Neural cell (in vitro differentiated cells): Measurements from ENCODE around the gene LRRC10B. TPM values are rescaled to one million over a fixed set of nuclear protein-coding genes. Genes with fewer than 3 reads are reported as not detected.
A peak's percentile ranks its signal among the peaks of the same experiment; 100 is the strongest.

ENCODE experiments used
- H2AFZ ChIP-seq: fragments of 200-600, 300-800 bp; sonication (generic), shearing (Covaris generic); 2 replicates; pipeline ENCODE4 v1.6.0; 2014; ENCODE audit warnings: low read depth, mild to moderate bottlenecking, antibody characterized with exemption, low read length, moderate library complexity
- H3F3A ChIP-seq: fragments of 200-600 bp; shearing (Covaris generic); 2 replicates; pipeline ENCODE4 v1.6.1; 2016; ENCODE audit warnings: mild to moderate bottlenecking, moderate library complexity, mixed read lengths, antibody characterized with exemption, low read length; ENCODE audit not compliant: insufficient read depth, poor library complexity, severe bottlenecking
- H3K27ac ChIP-seq: fragments of 200-600, 300-800 bp; sonication (generic), shearing (Covaris generic); 2 replicates; pipeline ENCODE4 v1.5.1; 2014; ENCODE audit warnings: mild to moderate bottlenecking, low read length, moderate library complexity
- H3K27me3 ChIP-seq: fragments of 300-800, 200-600 bp; sonication (generic), shearing (Covaris generic); 2 replicates; pipeline ENCODE4 v1.6.0; 2014; ENCODE audit warnings: mild to moderate bottlenecking, low read depth, low read length, moderate library complexity; ENCODE audit not compliant: insufficient read depth
- H3K36me3 ChIP-seq: fragments of 300-800, 200-600 bp; sonication (generic), shearing (Covaris generic); 2 replicates; pipeline ENCODE4 v1.5.1; 2014; ENCODE audit warnings: mild to moderate bottlenecking, antibody characterized with exemption, low read length, moderate library complexity; ENCODE audit not compliant: insufficient read depth
- H3K4me2 ChIP-seq: fragments of 300-800, 200-600 bp; sonication (generic), shearing (Covaris generic); 2 replicates; pipeline ENCODE4 v1.6.0; 2014; ENCODE audit warnings: mild to moderate bottlenecking, low read length
- H3K4me3 ChIP-seq: fragments of 300-800, 200-600 bp; sonication (generic), shearing (Covaris generic); 2 replicates; pipeline ENCODE4 v1.5.1; 2014; ENCODE audit warnings: mild to moderate bottlenecking, low read length, moderate library complexity
- H3K79me2 ChIP-seq: fragments of 200-600 bp; shearing (Covaris generic); replicated peaks from 2 replicates; pipeline ENCODE4 v1.6.0; 2014; ENCODE audit warnings: mild to moderate bottlenecking, low read length, moderate library complexity; ENCODE audit not compliant: insufficient read depth
- H3K9ac ChIP-seq: fragments of 300-800, 200-600 bp; sonication (generic), shearing (Covaris generic); 2 replicates; pipeline ENCODE4 v1.6.1; 2016; ENCODE audit warnings: mild to moderate bottlenecking, low read length, mixed read lengths
- H3K9me2 ChIP-seq: fragments of 200-600 bp; shearing (Covaris generic); 2 replicates; pipeline ENCODE4 v1.6.1; 2016; ENCODE audit warnings: mild to moderate bottlenecking, low read length, mixed read lengths; ENCODE audit not compliant: insufficient read depth
- H3K9me3 ChIP-seq: fragments of 200-600, 300-800 bp; sonication (generic), shearing (Covaris generic); 2 replicates; pipeline ENCODE4 v1.6.1; 2016; ENCODE audit warnings: mild to moderate bottlenecking, mixed run types, low read length, moderate library complexity, mixed read lengths
- H4K20me1 ChIP-seq: fragments of 200-600 bp; shearing (Covaris generic); 2 replicates; pipeline ENCODE4 v1.6.1; 2016; ENCODE audit warnings: mild to moderate bottlenecking, mixed run types; ENCODE audit not compliant: insufficient read depth
- EP300 ChIP-seq: fragments of 450-650 bp; conservative IDR thresholded peaks from 2 replicates; pipeline ENCODE4 v1.6.1; 2014; ENCODE audit warnings: antibody characterized with exemption, mild to moderate bottlenecking, moderate library complexity; ENCODE audit not compliant: poor library complexity, severe bottlenecking
- EZH2 ChIP-seq: fragments of 200-600, 300-800 bp; shearing (Covaris generic), sonication (generic); IDR thresholded peaks from 2 replicates; pipeline ENCODE4 v1.6.1; 2014; ENCODE audit warnings: antibody characterized with exemption, low read length, borderline replicate concordance, mild to moderate bottlenecking; ENCODE audit not compliant: insufficient read depth, poor library complexity, severe bottlenecking
- MXI1 ChIP-seq: fragments of 450-650 bp; conservative IDR thresholded peaks from 2 replicates; pipeline ENCODE4 v1.6.1; 2014; ENCODE audit warnings: antibody characterized with exemption, mild to moderate bottlenecking; ENCODE audit not compliant: poor library complexity, severe bottlenecking
- POLR2AphosphoS5 ChIP-seq: IDR thresholded peaks from 2 replicates; pipeline ENCODE4 v1.6.1; 2012
- RAD21 ChIP-seq: fragments of 450-650 bp; conservative IDR thresholded peaks from 2 replicates; pipeline ENCODE4 v1.6.1; 2014; ENCODE audit warnings: antibody characterized with exemption, mild to moderate bottlenecking, moderate library complexity
- SMC3 ChIP-seq: fragments of 450-650 bp; conservative IDR thresholded peaks from 2 replicates; pipeline ENCODE4 v1.6.1; 2014; ENCODE audit warnings: antibody characterized with exemption, mild to moderate bottlenecking, moderate library complexity; ENCODE audit not compliant: poor library complexity
- TAF1 ChIP-seq: IDR thresholded peaks from 2 replicates; pipeline ENCODE4 v1.6.1; 2012; ENCODE audit warnings: low read depth
- polyA plus RNA-seq: library from polyadenylated mRNA; depleted of rRNA; stranded (reverse); fragments of >200 nt; gene quantifications from 2 replicates; pipeline ENCODE4 v1.2.3, GENCODE V29; 2014
- TF ChIP-seq, protein P1 (sequence below): fragments of 450-650 bp; IDR thresholded peaks from 2 replicates; pipeline ENCODE4 v1.5.1; 2014; ENCODE audit warnings: antibody characterized with exemption, mild to moderate bottlenecking, moderate library complexity; ENCODE audit not compliant: poor library complexity, severe bottlenecking
- TF ChIP-seq, protein P2 (sequence below): IDR thresholded peaks from 2 replicates; pipeline ENCODE4 v1.6.1; 2012; ENCODE audit warnings: borderline replicate concordance

The LRRC10B gene
- polyA plus RNA-seq, 1 donor from 2014 or later = 12.4 TPM

DNA sequence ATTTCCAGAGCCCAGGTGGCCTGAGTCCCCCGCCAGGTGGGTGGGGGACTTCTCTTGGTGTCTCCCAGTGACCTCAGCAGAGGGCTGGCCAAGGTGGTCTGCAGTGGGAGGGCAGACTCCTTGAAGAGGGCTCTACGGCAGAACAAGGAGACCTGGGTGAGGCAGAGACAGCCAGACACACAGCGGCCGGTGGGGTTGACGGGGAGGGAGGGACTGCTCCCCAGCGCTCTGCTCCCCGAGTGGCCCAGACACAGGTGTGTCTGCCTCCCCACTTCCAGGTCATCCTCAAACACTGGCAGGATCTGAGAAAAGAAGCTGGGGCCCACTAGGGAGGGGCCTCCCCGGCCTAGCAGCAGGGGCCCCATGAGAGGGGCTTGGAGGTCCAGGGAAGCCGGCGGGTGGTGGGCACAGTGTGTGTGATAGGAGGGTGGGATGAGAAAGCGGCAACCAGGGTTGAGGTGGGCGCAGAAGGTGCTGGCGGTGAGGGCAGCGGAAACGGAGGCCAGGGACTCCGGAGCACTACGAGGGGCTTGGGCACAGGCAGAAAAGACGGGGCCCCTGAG, 42.2 kb downstream of the LRRC10B start:
- no peaks in the 10 kb centered on the region for H3K27me3 ChIP-seq
- no peak overlapping the region for H3K27ac ChIP-seq
- no peaks in the 10 kb centered on the region for H3K9me3 ChIP-seq
- no peaks in the 10 kb centered on the region for H3K79me2 ChIP-seq
- no peak overlapping the region for H3K4me2 ChIP-seq
- H3K9me2 ChIP-seq = no peaks in the 10 kb centered on the region
- no peak overlapping the region for H3K4me3 ChIP-seq
- H4K20me1 ChIP-seq = no peaks in the 10 kb centered on the region
- TF ChIP-seq EZH2 (no peak), RAD21 (no peak), SMC3 (no peak), EP300 (no peak), POLR2AphosphoS5 (no peak), MXI1 (no peak), TAF1 (no peak)
- TF ChIP-seq, protein P1, sequence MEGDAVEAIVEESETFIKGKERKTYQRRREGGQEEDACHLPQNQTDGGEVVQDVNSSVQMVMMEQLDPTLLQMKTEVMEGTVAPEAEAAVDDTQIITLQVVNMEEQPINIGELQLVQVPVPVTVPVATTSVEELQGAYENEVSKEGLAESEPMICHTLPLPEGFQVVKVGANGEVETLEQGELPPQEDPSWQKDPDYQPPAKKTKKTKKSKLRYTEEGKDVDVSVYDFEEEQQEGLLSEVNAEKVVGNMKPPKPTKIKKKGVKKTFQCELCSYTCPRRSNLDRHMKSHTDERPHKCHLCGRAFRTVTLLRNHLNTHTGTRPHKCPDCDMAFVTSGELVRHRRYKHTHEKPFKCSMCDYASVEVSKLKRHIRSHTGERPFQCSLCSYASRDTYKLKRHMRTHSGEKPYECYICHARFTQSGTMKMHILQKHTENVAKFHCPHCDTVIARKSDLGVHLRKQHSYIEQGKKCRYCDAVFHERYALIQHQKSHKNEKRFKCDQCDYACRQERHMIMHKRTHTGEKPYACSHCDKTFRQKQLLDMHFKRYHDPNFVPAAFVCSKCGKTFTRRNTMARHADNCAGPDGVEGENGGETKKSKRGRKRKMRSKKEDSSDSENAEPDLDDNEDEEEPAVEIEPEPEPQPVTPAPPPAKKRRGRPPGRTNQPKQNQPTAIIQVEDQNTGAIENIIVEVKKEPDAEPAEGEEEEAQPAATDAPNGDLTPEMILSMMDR = no peak
- TF ChIP-seq, protein P2, sequence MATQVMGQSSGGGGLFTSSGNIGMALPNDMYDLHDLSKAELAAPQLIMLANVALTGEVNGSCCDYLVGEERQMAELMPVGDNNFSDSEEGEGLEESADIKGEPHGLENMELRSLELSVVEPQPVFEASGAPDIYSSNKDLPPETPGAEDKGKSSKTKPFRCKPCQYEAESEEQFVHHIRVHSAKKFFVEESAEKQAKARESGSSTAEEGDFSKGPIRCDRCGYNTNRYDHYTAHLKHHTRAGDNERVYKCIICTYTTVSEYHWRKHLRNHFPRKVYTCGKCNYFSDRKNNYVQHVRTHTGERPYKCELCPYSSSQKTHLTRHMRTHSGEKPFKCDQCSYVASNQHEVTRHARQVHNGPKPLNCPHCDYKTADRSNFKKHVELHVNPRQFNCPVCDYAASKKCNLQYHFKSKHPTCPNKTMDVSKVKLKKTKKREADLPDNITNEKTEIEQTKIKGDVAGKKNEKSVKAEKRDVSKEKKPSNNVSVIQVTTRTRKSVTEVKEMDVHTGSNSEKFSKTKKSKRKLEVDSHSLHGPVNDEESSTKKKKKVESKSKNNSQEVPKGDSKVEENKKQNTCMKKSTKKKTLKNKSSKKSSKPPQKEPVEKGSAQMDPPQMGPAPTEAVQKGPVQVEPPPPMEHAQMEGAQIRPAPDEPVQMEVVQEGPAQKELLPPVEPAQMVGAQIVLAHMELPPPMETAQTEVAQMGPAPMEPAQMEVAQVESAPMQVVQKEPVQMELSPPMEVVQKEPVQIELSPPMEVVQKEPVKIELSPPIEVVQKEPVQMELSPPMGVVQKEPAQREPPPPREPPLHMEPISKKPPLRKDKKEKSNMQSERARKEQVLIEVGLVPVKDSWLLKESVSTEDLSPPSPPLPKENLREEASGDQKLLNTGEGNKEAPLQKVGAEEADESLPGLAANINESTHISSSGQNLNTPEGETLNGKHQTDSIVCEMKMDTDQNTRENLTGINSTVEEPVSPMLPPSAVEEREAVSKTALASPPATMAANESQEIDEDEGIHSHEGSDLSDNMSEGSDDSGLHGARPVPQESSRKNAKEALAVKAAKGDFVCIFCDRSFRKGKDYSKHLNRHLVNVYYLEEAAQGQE = no peak
- no peak overlapping the region for H3K9ac ChIP-seq
- H2AFZ ChIP-seq = no peak overlapping the region
- H3K36me3 ChIP-seq = no peaks in the 10 kb centered on the region
- H3F3A ChIP-seq = no peaks in the 10 kb centered on the region

DNA sequence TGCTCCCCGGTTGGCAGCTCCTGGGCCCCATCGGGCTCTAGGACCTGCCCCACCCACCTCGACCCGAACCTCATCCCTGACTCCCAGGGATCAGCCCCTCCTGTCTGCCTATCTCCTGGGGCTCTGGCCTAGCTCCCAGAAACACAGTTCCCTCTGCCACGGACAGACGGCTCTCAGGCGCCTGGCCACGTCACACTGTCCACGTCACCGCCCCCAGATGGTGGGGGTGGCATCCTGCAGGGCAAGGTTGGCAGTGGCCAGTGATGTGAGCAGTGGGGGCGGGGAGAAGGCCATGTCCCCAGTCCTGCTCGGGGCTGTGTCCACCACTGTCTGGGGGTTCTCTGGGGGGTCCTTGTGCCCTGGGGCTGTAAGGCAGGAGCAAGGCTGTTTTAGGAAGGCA, 43.1 kb downstream of the LRRC10B start:
- no peak overlapping the region for H3K9ac ChIP-seq
- no peak overlapping the region for H2AFZ ChIP-seq
- no peaks in the 10 kb centered on the region for H3F3A ChIP-seq
- no peaks in the 10 kb centered on the region for H3K9me3 ChIP-seq
- no peaks in the 10 kb centered on the region for H3K36me3 ChIP-seq
- no peaks in the 10 kb centered on the region for H3K27me3 ChIP-seq
- peak overlapping the region; percentile 28 for H3K4me3 ChIP-seq
- no peaks in the 10 kb centered on the region for H4K20me1 ChIP-seq
- no peak overlapping the region for H3K27ac ChIP-seq
- H3K9me2 ChIP-seq = no peaks in the 10 kb centered on the region
- no peak for TF ChIP-seq RAD21
- TF ChIP-seq SMC3 = no peak
- TF ChIP-seq, protein P1 = no peak
- TF ChIP-seq MXI1 = no peak
- TF ChIP-seq, protein P2 = no peak
- no peak for TF ChIP-seq TAF1
- no peak for TF ChIP-seq POLR2AphosphoS5
- TF ChIP-seq EP300 = no peak
- no peak for TF ChIP-seq EZH2
- no peaks in the 10 kb centered on the region for H3K79me2 ChIP-seq
- H3K4me2 ChIP-seq = no peak overlapping the region
